IMR-90 (cell line): ENCODE results near the gene PDE11A. TPM values are rescaled to one million over a fixed set of nuclear protein-coding genes. Genes with fewer than 3 reads are reported as not detected.

ENCODE experiments used
- ATAC-seq: fragments of 200-7000 bp; cut with Tn5 transposase; 2 replicates; pipeline ENCODE4 v1.9.1; 2020; ENCODE audit warnings: low read depth, mild to moderate bottlenecking, moderate library complexity
- BruUV-seq: library from RNA; stranded (reverse); fragments of 400-500 nt; replicated peaks from 2 replicates; lab custom pipeline; 2021; lab: Mats Ljungman, UMichigan
- CTCF ChIA-PET: fragments of 300-600 bp; formaldehyde crosslinking; extraction: SDS; loops from one replicate; lab custom pipeline; 2021; ENCODE audit warnings: antibody characterized with exemption; lab: Yijun Ruan, JAX
- POLR2A ChIA-PET: fragments of 300-600 bp; sonication (Branson Sonifier 250); formaldehyde crosslinking; loops from one replicate; lab custom pipeline; 2022; ENCODE audit warnings: antibody characterized with exemption; ENCODE audit not compliant: unreplicated experiment; lab: Charles Lee
- DNase-seq: peaks from one replicate; pipeline ENCODE4 v3.0.0; 2013
- H2AFZ ChIP-seq: replicated peaks from 2 replicates; pipeline ENCODE3; 2013; ENCODE audit warnings: low read length, mild to moderate bottlenecking; ENCODE audit not compliant: poor library complexity
- H2AK5ac ChIP-seq: 2 replicates; pipeline ENCODE4 v1.6.1; 2013; ENCODE audit warnings: low read depth, low read length, inconsistent platforms
- H2AK9ac ChIP-seq: replicated peaks from 2 replicates; pipeline ENCODE3; 2013; ENCODE audit warnings: mild to moderate bottlenecking, low read depth, low read length, moderate library complexity; ENCODE audit not compliant: poor library complexity
- H2BK120ac ChIP-seq: 2 replicates; pipeline ENCODE4 v1.6.1; 2013; ENCODE audit warnings: low read depth, low read length, inconsistent platforms
- H2BK15ac ChIP-seq: 3 replicates; pipeline ENCODE4 v1.6.1; 2013; ENCODE audit warnings: low read depth, low read length, inconsistent platforms
- H2BK20ac ChIP-seq: 2 replicates; pipeline ENCODE4 v1.6.1; 2013; ENCODE audit warnings: low read depth, mild to moderate bottlenecking, inconsistent platforms, low read length, moderate library complexity
- H2BK5ac ChIP-seq: 2 replicates; pipeline ENCODE4 v1.6.1; 2013; ENCODE audit warnings: mild to moderate bottlenecking, low read depth, low read length, inconsistent platforms; ENCODE audit not compliant: poor library complexity, severe bottlenecking
- H3K14ac ChIP-seq: replicated peaks from 2 replicates; pipeline ENCODE4 v1.6.1; 2013; ENCODE audit warnings: low read depth, low read length, inconsistent platforms
- H3K18ac ChIP-seq: 2 replicates; pipeline ENCODE4 v1.6.1; 2013; ENCODE audit warnings: low read depth, low read length, control low read depth
- H3K23ac ChIP-seq: 2 replicates; pipeline ENCODE4 v1.6.1; 2013; ENCODE audit warnings: low read depth, low read length, inconsistent platforms
- H3K27ac ChIP-seq: 2 replicates; pipeline ENCODE4 v1.5.1; 2013; ENCODE audit warnings: mild to moderate bottlenecking, control low read depth, low read length; ENCODE audit not compliant: insufficient read depth
- H3K27me3 ChIP-seq: 2 replicates; pipeline ENCODE4 v1.6.1; 2013; ENCODE audit warnings: low read length; ENCODE audit not compliant: control insufficient read depth, insufficient read depth
- H3K36me3 ChIP-seq: 2 replicates; pipeline ENCODE4 v1.6.1; 2013; ENCODE audit warnings: low read length, mixed read lengths; ENCODE audit not compliant: control insufficient read depth, insufficient read depth
- H3K4ac ChIP-seq: 2 replicates; pipeline ENCODE4 v1.6.1; 2013; ENCODE audit warnings: low read depth, low read length, inconsistent platforms
- H3K4me1 ChIP-seq: 2 replicates; pipeline ENCODE4 v1.6.1; 2013; ENCODE audit warnings: low read length, mixed read lengths; ENCODE audit not compliant: control insufficient read depth, insufficient read depth
- H3K4me2 ChIP-seq: 2 replicates; pipeline ENCODE4 v1.6.1; 2013; ENCODE audit warnings: low read depth, mild to moderate bottlenecking, control low read depth, low read length, moderate library complexity
- H3K4me3 ChIP-seq: 2 replicates; pipeline ENCODE4 v1.5.1; 2013; ENCODE audit warnings: low read depth, mild to moderate bottlenecking, control low read depth, low read length, moderate library complexity; ENCODE audit not compliant: insufficient read depth
- H3K56ac ChIP-seq: 2 replicates; pipeline ENCODE4 v1.6.1; 2013; ENCODE audit warnings: low read length, inconsistent platforms; ENCODE audit not compliant: insufficient read depth; ENCODE audit errors: extremely low read depth
- H3K79me1 ChIP-seq, 2 experiments: 2 replicates each; pipeline ENCODE4 v1.6.1; 2013; ENCODE audit warnings: low read length in 2 of 2, inconsistent platforms in 1 of 2, low read depth in 1 of 2
- H3K9ac ChIP-seq: 2 replicates; pipeline ENCODE4 v1.6.1; 2013; ENCODE audit warnings: low read depth, low read length, control low read depth
- H3K9me1 ChIP-seq: 2 replicates; pipeline ENCODE4 v1.6.1; 2013; ENCODE audit warnings: low read length, inconsistent platforms; ENCODE audit not compliant: insufficient read depth
- H3K9me3 ChIP-seq: 2 replicates; pipeline ENCODE4 v1.6.1; 2013; ENCODE audit warnings: low read length; ENCODE audit not compliant: control insufficient read depth, insufficient read depth
- H4K20me1 ChIP-seq: 2 replicates; pipeline ENCODE4 v1.6.1; 2013; ENCODE audit warnings: low read length, inconsistent platforms; ENCODE audit not compliant: insufficient read depth
- H4K5ac ChIP-seq: 2 replicates; pipeline ENCODE4 v1.6.1; 2013; ENCODE audit warnings: mild to moderate bottlenecking, low read depth, low read length, control low read depth
- H4K8ac ChIP-seq, 2 experiments: 2 replicates each; pipeline ENCODE4 v1.6.1; 2013; ENCODE audit warnings: low read depth in 2 of 2, low read length in 2 of 2, control low read depth in 1 of 2, inconsistent platforms in 1 of 2
- H4K91ac ChIP-seq: 2 replicates; pipeline ENCODE4 v1.6.1; 2013; ENCODE audit warnings: low read depth, low read length, inconsistent platforms; ENCODE audit not compliant: insufficient read depth
- CTCF ChIP-seq: conservative IDR thresholded peaks from 2 replicates; pipeline ENCODE4 v1.5.1; 2012; ENCODE audit warnings: mild to moderate bottlenecking, low read depth, low read length, improper control_type of control experiment
- ELK1 ChIP-seq: fragments of 150-350 bp; IDR thresholded peaks from 2 replicates; pipeline ENCODE4 v1.6.1; 2016; ENCODE audit warnings: low read depth, mild to moderate bottlenecking, low read length, moderate library complexity, borderline replicate concordance
- FOS ChIP-seq: fragments of 150-350 bp; IDR thresholded peaks from 2 replicates; pipeline ENCODE4 v1.6.1; 2016; ENCODE audit warnings: low read depth, low read length
- MAFK ChIP-seq: IDR thresholded peaks from 2 replicates; pipeline ENCODE4 v1.6.1; 2012; ENCODE audit warnings: low read depth, low read length, improper control_type of control experiment
- MAZ ChIP-seq: IDR thresholded peaks from 2 replicates; pipeline ENCODE4 v1.6.1; 2012; ENCODE audit warnings: low read depth, mild to moderate bottlenecking, low read length, improper control_type of control experiment, moderate library complexity, borderline replicate concordance
- NFE2L2 ChIP-seq: fragments of 150-350 bp; IDR thresholded peaks from 2 replicates; pipeline ENCODE4 v1.6.1; 2016; ENCODE audit warnings: low read depth, mild to moderate bottlenecking, low read length
- POLR2A ChIP-seq: IDR thresholded peaks from 2 replicates; pipeline ENCODE4 v1.6.1; 2012; ENCODE audit warnings: mild to moderate bottlenecking, low read depth, low read length
- RAD21 ChIP-seq: IDR thresholded peaks from 2 replicates; pipeline ENCODE4 v1.6.1; 2012; ENCODE audit warnings: low read length, improper control_type of control experiment
- RCOR1 ChIP-seq: IDR thresholded peaks from 2 replicates; pipeline ENCODE4 v1.6.1; 2012; ENCODE audit warnings: mild to moderate bottlenecking, low read length, improper control_type of control experiment; ENCODE audit not compliant: insufficient replicate concordance
- RFX5 ChIP-seq: IDR thresholded peaks from 2 replicates; pipeline ENCODE4 v1.8.0; 2012; ENCODE audit warnings: low read depth, mild to moderate bottlenecking, low read length, moderate library complexity
- SMC3 ChIP-seq: fragments of 150-350 bp; IDR thresholded peaks from 2 replicates; pipeline ENCODE4 v1.6.1; 2016; ENCODE audit warnings: low read depth, mild to moderate bottlenecking, antibody characterized with exemption, low read length, moderate library complexity
- USF2 ChIP-seq: fragments of 150-350 bp; IDR thresholded peaks from 2 replicates; pipeline ENCODE4 v1.6.1; 2017; ENCODE audit warnings: mild to moderate bottlenecking, antibody characterized with exemption, low read length, low read depth
- WGBS, 2 experiments: methylation state at CpG; one replicate each; pipeline versions ENCODE4 v1.1.5 to v1.1.7; 2013; ENCODE audit warnings: missing lambda C conversion rate in 2 of 2; ENCODE audit not compliant: insufficient read length in 1 of 2; ENCODE audit errors: extremely low coverage in 2 of 2; 5-methylcytosine and 5-hydroxymethylcytosine counted together
- dilution Hi-C: fragments of 300-500 bp; cut with HindIII; formaldehyde crosslinking; loops from one replicate; pipeline ENCODE4 v1.14.3; 2018; ENCODE audit warnings: low sequenced_read_pairs; ENCODE audit not compliant: unreplicated experiment
- in situ Hi-C: fragments of 300-500 bp; cut with MboI; formaldehyde crosslinking; loops from 3 replicates; pipeline ENCODE4 v1.14.3; 2019; ENCODE audit warnings: low sequenced_read_pairs, inconsistent platforms, mixed read lengths
- intact Hi-C: fragments of 100-400 bp; cut with micrococcal nuclease; formaldehyde crosslinking; loops from 2 replicates; pipeline ENCODE4 v1.10.0; 2022
- polyA plus RNA-seq, 3 experiments: library from polyadenylated mRNA; depleted of rRNA; stranded (reverse); fragments of >200 nt; gene quantifications; 2 replicates each; pipeline ENCODE4 v1.2.3, GENCODE V29; 2012; ENCODE audit warnings: low replicate concordance in 1 of 3
- total RNA-seq: library from RNA; depleted of rRNA; stranded (reverse); fragments of >200 nt; gene quantifications from 2 replicates; pipeline ENCODE4 v1.2.3, GENCODE V29; 2012

The PDE11A gene
- total and polyA plus RNA-seq, 2 of the 4 experiments (the other 2 are of a cell fraction) = 0.21 to 0.72 TPM

GRCh38 chr2:177842243-177842642 is 230.3 kb downstream of the PDE11A start:
- Histone ChIP-seq H2BK20ac (no peak overlapping the region), H3K36me3 (no peaks in the 10 kb centered on the region), H2AFZ (no peak overlapping the region), H3K14ac (no peak overlapping the region), H4K8ac (no peak overlapping the region), H2BK15ac (no peak overlapping the region), H3K79me1 (no peaks in the 10 kb centered on the region), H2BK5ac (no peak overlapping the region), H4K20me1 (no peaks in the 10 kb centered on the region), H3K4me1 (no peaks in the 10 kb centered on the region), H3K27ac (no peak overlapping the region), H4K91ac (no peak overlapping the region), H3K4me2 (no peak overlapping the region), H3K27me3 (no peaks in the 10 kb centered on the region), H3K9me3 (no peaks in the 10 kb centered on the region), H3K9ac (no peak overlapping the region), H3K4me3 (no peak overlapping the region), H3K4ac (no peak overlapping the region), H2AK9ac (no peak overlapping the region), H3K18ac (no peak overlapping the region), H4K5ac (no peak overlapping the region), H3K9me1 (no peaks in the 10 kb centered on the region), H3K23ac (no peak overlapping the region), H2BK120ac (no peak overlapping the region), H3K56ac (no peak overlapping the region), H2AK5ac (no peak overlapping the region)
- intact Hi-C loops (no loop called here), in situ Hi-C loops (no loop called here), dilution Hi-C loops (no loop called here)
- ChIA-PET POLR2A (no interaction called here), CTCF (no interaction called here)
- WGBS, 2 experiments = 21% methylated on average over 2 of the region's 3 CpGs; no CpG with 5 or more reads in 1 of the 2 experiments
- ATAC-seq = no peak
- BruUV-seq = no TSS peak
- TF ChIP-seq SMC3 (no peak), POLR2A (no peak), RFX5 (no peak), MAZ (no peak), CTCF (no peak), NFE2L2 (no peak), RAD21 (no peak), ELK1 (no peak), MAFK (no peak), USF2 (no peak), FOS (no peak), RCOR1 (no peak)
- DNase-seq = no peak
